ENCODE data around the gene USP35. TPM values are rescaled to one million over a fixed set of nuclear protein-coding genes. Genes with fewer than 3 reads are reported as not detected.

The USP35 gene
- polyA plus RNA-seq, 1 of the 3 experiments (the other 2 are of a cell fraction): 8.4 TPM

DNA sequence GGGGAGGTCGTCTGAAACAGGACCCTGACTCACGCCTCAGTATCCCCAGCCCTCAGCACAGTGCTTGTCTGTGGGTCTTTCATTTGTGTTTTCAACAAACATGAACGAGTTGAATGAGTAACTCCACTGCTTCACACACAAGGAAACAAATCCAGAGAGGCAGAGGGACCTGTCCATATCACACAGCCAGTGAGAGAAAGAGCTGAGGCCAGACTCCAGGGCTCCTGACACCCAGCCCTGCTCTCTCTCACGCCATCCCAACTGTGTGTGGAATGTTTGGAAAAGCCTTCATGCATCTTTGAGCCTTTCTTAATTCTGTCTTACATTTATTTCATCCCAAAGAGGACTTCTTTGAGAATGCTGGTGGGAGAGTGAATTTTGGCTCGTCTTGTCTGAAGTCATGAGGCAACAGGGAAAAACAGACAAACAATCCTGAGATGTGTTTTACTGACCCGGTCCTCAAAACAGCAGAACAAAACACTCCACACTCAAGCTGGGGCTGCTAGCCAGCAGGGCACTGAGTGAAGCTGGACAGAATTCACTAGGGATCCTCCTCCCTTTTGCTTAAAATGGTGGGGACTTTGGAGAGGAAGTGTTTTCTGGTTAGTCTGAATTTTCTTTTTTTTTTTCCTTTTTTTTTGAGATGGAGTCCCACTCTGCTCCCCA lies 29.6 kb upstream of the USP35 start (continued):
- TF ChIP-seq, protein P1, sequence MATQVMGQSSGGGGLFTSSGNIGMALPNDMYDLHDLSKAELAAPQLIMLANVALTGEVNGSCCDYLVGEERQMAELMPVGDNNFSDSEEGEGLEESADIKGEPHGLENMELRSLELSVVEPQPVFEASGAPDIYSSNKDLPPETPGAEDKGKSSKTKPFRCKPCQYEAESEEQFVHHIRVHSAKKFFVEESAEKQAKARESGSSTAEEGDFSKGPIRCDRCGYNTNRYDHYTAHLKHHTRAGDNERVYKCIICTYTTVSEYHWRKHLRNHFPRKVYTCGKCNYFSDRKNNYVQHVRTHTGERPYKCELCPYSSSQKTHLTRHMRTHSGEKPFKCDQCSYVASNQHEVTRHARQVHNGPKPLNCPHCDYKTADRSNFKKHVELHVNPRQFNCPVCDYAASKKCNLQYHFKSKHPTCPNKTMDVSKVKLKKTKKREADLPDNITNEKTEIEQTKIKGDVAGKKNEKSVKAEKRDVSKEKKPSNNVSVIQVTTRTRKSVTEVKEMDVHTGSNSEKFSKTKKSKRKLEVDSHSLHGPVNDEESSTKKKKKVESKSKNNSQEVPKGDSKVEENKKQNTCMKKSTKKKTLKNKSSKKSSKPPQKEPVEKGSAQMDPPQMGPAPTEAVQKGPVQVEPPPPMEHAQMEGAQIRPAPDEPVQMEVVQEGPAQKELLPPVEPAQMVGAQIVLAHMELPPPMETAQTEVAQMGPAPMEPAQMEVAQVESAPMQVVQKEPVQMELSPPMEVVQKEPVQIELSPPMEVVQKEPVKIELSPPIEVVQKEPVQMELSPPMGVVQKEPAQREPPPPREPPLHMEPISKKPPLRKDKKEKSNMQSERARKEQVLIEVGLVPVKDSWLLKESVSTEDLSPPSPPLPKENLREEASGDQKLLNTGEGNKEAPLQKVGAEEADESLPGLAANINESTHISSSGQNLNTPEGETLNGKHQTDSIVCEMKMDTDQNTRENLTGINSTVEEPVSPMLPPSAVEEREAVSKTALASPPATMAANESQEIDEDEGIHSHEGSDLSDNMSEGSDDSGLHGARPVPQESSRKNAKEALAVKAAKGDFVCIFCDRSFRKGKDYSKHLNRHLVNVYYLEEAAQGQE (IDR thresholded peaks at IDR 0.05; ENCODE audit: low read depth, low read length): no peak
- TF ChIP-seq TCF12 (IDR thresholded peaks at IDR 0.05) (no peak), GABPA (IDR thresholded peaks at IDR 0.05; ENCODE audit: low read depth) (no peak), TEAD4 (IDR thresholded peaks at IDR 0.05; ENCODE audit: borderline replicate concordance, insufficient read depth) (no peak)

DNA sequence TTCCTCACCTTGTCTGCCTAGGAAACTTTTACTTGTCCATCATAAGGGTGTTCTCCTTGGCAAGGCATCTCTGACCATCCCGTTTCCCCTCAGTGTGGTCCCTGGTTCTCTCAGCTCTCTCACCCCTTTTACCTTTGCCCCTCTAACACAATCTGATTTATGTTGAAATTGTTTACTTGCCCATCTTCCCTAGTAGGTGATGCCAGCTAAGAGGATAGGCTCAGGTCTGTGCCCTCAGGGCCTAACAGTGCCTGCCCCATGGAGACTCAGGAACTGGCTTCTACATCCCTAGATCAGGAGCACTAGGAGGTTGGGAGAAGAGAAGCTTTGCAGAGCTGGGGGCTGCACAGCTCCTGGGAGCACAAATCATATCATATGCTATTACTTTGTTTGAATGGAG lies 28.2 kb upstream of the USP35 start:
- Histone ChIP-seq H3K4me1 (ENCODE audit: control insufficient read depth in 1 of 2, insufficient read depth in 2 of 2, low read depth in 1 of 2, low read length in 1 of 2) (peaks cover 0 to 25% of the 10 kb centered on the region in 2 experiments; a peak in 1 of 4 replicates), H3K36me3 (replicated peaks in 1 of 2; ENCODE audit: control insufficient read depth in 1 of 2, insufficient read depth in 2 of 2, low read length in 1 of 2) (no peaks in the 10 kb centered on the region), H3K27me3 (ENCODE audit: insufficient read depth) (no peaks in the 10 kb centered on the region), H3F3A (replicated peaks; ENCODE audit: insufficient read depth) (no peaks in the 10 kb centered on the region), H3K9ac (no peak overlapping the region), H3K9me2 (no peaks in the 10 kb centered on the region), H3K9me3 (no peaks in the 10 kb centered on the region), H3K79me2 (ENCODE audit: insufficient read depth) (no peaks in the 10 kb centered on the region), H4K20me1 (ENCODE audit: insufficient read depth) (no peaks in the 10 kb centered on the region), H3K27ac (ENCODE audit: low read depth in 2 of 2, low read length in 1 of 2) (no peak overlapping the region), H3K4me3 (ENCODE audit: low read depth in 2 of 2, low read length in 1 of 2) (no peak overlapping the region), H3K4me2 (no peak overlapping the region), H2AFZ (ENCODE audit: low read depth) (no peak overlapping the region)
- WGBS (ENCODE audit: low lambda C conversion rate): 89% methylated on average over 1 of the region's 1 CpG
- POLR2A ChIA-PET: no interaction called here
- DNase-seq: no peak
- CTCF ChIA-PET: interaction anchor here (1.0 to 1.9 kb wide), 2 partner anchors 20 to 404 kb away, joined by 3 to 8 read pairs; no protein-coding TSS in a partner anchor
- TF ChIP-seq, protein P1 (IDR thresholded peaks at IDR 0.05; ENCODE audit: low read depth, low read length): no peak
- TF ChIP-seq, protein P2, sequence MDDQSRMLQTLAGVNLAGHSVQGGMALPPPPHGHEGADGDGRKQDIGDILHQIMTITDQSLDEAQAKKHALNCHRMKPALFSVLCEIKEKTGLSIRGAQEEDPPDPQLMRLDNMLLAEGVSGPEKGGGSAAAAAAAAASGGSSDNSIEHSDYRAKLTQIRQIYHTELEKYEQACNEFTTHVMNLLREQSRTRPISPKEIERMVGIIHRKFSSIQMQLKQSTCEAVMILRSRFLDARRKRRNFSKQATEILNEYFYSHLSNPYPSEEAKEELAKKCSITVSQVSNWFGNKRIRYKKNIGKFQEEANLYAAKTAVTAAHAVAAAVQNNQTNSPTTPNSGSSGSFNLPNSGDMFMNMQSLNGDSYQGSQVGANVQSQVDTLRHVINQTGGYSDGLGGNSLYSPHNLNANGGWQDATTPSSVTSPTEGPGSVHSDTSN (IDR thresholded peaks at IDR 0.05): no peak

Measured in SK-N-SH (cell line).